Thyroid gland (tissue), 4 donors: ENCODE measurements around the gene ATP6V1A. TPM values are rescaled to one million over a fixed set of nuclear protein-coding genes. Genes with fewer than 3 reads are reported as not detected.
A peak's percentile ranks its signal among the peaks of the same experiment; 100 is the strongest.
"Not testable (repeated sequence)": the region's sequence is repeated elsewhere in the genome, so short reads cannot be mapped to it uniquely, and the experiment has no call there.

Experiments
- DNase-seq, 2 donors: peaks; one replicate each; pipeline ENCODE4 v3.0.0-alpha.2; 2019
- H3K27ac ChIP-seq, 3 donors: fragments of 200-600 bp; sonication (generic); 1 replicate in 2 of 3; 2 replicates in 1 of 3; pipeline ENCODE4 v1.5.1; 2016 to 2019; ENCODE audit warnings: mild to moderate bottlenecking in 1 of 3, moderate library complexity in 1 of 3
- H3K27me3 ChIP-seq: fragments of 200-600 bp; sonication (generic); one replicate; pipeline ENCODE4 v1.5.1; 2019
- H3K36me3 ChIP-seq, 2 donors: fragments of 200-600 bp; sonication (generic); one replicate each; pipeline ENCODE4 v1.5.1; 2016 to 2019
- H3K4me1 ChIP-seq, 2 donors: fragments of 200-600 bp; sonication (generic); one replicate each; pipeline ENCODE4 v1.5.1; 2017 to 2019
- H3K4me3 ChIP-seq, 3 donors: fragments of 200-600 bp; sonication (generic); replicated peaks in 1 of 3; 1 replicate in 2 of 3; 2 replicates in 1 of 3; pipeline ENCODE4 v1.5.1; 2016; ENCODE audit warnings: mild to moderate bottlenecking in 1 of 3
- H3K9me3 ChIP-seq: fragments of 200-600 bp; sonication (generic); one replicate; pipeline ENCODE4 v1.5.1; 2017
- POLR2A ChIP-seq, 2 donors: fragments of 450-650 bp; IDR thresholded peaks; one replicate each; pipeline ENCODE4 v1.6.1; 2017; ENCODE audit warnings: antibody characterized with exemption in 2 of 2, mild to moderate bottlenecking in 2 of 2, moderate library complexity in 1 of 2
- WGBS, 2 donors: methylation state at CpG; one replicate each; pipeline ENCODE4 v1.1.5; 2017; 5-methylcytosine and 5-hydroxymethylcytosine counted together
- intact Hi-C: fragments of 100-400 bp; cut with DNase I; formaldehyde crosslinking; loops from one replicate; pipeline ENCODE4 v1.15.1; 2023
- total RNA-seq, 4 donors: library from RNA; depleted of rRNA; stranded (reverse); fragments of >200 nt; gene quantifications; one replicate each; pipeline ENCODE4 v1.2.3, GENCODE V29; 2016
- TF ChIP-seq, protein P1 (sequence below), 6 experiments: fragments of 200-600 bp in 3 of 6; fragments of 450-650 bp in 3 of 6; sonication (generic) in 3 of 6; IDR thresholded peaks; one replicate each; pipeline ENCODE4 v1.5.1; 2016 to 2019; ENCODE audit warnings: antibody characterized with exemption in 6 of 6, mild to moderate bottlenecking in 2 of 6, inconsistent platforms in 1 of 6, moderate library complexity in 1 of 6

Gene ATP6V1A
- total RNA-seq, 4 donors from 2014 or later, result 75.4 to 157 (median 112) TPM

DNA sequence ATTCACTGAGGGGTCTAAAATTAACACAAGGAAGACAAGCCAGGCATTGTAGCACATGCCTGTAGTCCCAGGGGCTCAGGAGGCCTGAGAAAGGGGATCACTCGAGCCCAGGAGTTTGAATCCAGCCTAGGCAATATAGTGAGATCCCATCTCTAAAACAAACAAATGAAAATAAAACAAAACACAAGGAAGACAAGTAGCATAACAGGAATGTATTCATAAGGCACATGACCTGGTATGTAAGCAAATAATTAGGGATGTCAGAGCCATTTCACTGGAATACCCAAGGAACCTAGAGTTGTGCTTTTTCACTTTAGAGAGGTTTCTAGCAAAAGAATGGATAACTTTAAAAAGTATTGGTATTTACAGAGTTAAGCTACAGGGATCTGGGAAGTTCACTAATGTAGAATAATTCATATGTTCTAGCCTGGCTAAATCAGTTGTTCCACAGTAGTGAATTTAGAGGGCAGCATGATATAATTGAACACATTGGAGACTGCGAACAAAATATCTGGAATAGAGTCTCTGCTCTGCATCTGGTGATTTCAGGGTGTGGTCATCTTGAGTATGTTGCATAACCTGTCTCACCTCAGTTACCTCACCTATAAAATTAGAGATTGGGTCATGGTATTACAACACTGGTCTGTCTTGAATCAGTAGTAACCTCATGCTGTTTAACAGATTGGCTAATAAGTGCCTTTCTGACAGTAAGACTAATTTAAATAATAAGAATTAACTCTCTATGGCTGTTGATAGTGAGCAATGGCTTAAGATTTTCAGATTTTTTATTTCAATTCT, 101.0 kb downstream of the ATP6V1A start:
- DNase-seq, result no peak
- WGBS, 2 donors, result 69 to 80% methylated on average over 2 of the region's 2 CpGs
- Histone ChIP-seq H3K27ac (peak overlapping the region in 1 of 3 donors; percentile 14), H3K9me3 (no peaks in the 10 kb centered on the region), H3K27me3 (no peaks in the 10 kb centered on the region), H3K4me3 (no peak overlapping the region), H3K4me1 (peaks cover 0 to 10% of the 10 kb centered on the region in 2 donors), H3K36me3 (no peaks in the 10 kb centered on the region)
- TF ChIP-seq POLR2A (IDR thresholded peaks at IDR 0.05), result no peak
- TF ChIP-seq, protein P1, sequence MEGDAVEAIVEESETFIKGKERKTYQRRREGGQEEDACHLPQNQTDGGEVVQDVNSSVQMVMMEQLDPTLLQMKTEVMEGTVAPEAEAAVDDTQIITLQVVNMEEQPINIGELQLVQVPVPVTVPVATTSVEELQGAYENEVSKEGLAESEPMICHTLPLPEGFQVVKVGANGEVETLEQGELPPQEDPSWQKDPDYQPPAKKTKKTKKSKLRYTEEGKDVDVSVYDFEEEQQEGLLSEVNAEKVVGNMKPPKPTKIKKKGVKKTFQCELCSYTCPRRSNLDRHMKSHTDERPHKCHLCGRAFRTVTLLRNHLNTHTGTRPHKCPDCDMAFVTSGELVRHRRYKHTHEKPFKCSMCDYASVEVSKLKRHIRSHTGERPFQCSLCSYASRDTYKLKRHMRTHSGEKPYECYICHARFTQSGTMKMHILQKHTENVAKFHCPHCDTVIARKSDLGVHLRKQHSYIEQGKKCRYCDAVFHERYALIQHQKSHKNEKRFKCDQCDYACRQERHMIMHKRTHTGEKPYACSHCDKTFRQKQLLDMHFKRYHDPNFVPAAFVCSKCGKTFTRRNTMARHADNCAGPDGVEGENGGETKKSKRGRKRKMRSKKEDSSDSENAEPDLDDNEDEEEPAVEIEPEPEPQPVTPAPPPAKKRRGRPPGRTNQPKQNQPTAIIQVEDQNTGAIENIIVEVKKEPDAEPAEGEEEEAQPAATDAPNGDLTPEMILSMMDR (IDR thresholded peaks at IDR 0.05), result no peak
- intact Hi-C loops, result no loop called here

DNA sequence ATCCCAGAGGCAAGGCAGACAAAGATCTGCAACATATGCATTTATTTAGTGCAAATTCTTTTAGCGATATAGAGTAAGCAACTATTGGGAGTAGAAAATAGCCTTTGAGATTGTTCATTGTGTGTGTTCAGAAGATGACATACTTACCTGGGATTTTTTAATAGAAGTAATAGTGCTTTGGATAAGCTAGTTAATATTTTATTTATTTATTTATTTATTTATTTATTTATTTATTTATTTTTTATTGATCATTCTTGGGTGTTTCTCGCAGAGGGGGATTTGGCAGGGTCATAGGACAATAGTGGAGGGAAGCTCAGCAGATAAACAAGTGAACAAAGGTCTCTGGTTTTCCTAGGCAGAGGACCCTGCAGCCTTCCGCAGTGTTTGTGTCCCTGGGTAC, 102.2 kb downstream of the ATP6V1A start:
- 66 to 87% methylated on average over 2 to 3 of the region's 3 CpGs for WGBS, 2 donors
- H3K9me3 ChIP-seq, H3K27me3 ChIP-seq, H3K36me3 ChIP-seq, H3K4me3 ChIP-seq, intact Hi-C loops, H3K27ac ChIP-seq, DNase-seq, H3K4me1 ChIP-seq: not testable (repeated sequence)

DNA sequence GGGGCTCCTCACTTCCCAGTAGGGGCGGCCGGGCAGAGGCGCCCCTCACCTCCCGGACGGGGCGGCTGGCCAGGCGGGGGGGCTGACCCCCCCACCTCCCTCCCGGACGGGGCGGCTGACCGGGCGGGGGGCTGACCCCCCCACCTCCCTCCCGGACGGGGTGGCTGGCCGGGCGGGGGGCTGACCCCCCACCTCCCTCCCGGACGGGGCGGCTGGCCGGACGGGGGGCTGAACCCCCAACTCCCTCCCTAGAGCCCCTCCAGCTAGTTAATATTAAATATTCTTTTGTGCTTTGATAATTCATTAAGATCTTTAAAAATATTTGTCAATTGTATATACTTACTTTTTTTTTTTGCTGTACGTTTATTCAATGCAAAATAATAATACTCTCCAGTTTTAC, 103.0 kb downstream of the ATP6V1A start:
- DNase-seq, H3K4me3 ChIP-seq, intact Hi-C loops, H3K4me1 ChIP-seq, H3K27me3 ChIP-seq, H3K36me3 ChIP-seq, H3K27ac ChIP-seq, H3K9me3 ChIP-seq: not testable (repeated sequence)
- 96 to 99% methylated on average over 6 to 8 of the region's 22 CpGs for WGBS, 2 donors

DNA sequence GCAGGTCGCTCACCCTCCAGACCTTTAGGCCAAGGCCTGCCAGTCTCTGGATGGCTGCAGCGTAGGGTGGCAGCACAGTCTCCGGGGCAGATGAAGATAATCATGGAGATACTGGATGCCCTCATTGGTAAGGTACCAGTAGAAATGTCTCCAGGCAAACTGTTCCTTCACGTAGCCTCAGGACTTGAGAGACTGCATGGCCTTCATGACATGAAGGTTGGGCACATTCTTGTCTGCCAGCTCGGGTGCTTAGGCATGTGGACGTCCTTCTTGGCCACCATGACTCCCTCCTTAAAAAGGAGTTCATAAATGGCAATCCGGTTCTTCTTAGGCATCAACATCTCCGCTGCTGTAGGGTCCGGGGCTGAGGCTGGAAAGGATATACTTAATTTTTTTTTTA, 103.6 kb downstream of the ATP6V1A start:
- DNase-seq, H3K9me3 ChIP-seq, H3K4me3 ChIP-seq, H3K36me3 ChIP-seq, H3K4me1 ChIP-seq, H3K27me3 ChIP-seq, H3K27ac ChIP-seq, intact Hi-C loops: not testable (repeated sequence)
- 89 to 98% methylated on average over 9 of the region's 9 CpGs for WGBS, 2 donors

DNA sequence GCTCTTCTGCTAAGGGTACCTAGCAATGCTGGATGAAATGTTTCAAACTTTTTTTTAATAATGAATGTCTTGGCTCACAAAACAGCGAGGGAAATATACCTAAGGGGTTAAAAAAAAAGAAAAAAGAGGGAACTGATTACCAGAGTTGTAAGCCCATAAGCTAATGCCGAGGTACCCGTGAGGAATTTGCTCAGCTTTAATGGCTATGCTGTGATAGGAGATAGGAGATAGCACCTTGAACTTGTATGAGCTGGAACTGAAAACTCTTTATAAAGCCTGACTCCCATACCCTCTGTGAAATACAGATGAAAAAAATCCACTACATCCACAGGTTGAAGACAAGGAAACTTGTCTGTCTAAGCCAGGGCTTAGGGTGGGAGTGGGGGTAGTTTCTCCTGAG, 105.7 kb downstream of the ATP6V1A start:
- 66 to 67% methylated on average over 3 of the region's 3 CpGs for WGBS, 2 donors
- H3K9me3 ChIP-seq, result no peaks in the 10 kb centered on the region
- H3K36me3 ChIP-seq, result no peaks in the 10 kb centered on the region
- no peak for DNase-seq
- intact Hi-C loops, result no loop called here
- H3K4me3 ChIP-seq, result no peak overlapping the region
- no peak overlapping the region for H3K27ac ChIP-seq
- TF ChIP-seq POLR2A (IDR thresholded peaks at IDR 0.05), result no peak
- TF ChIP-seq, protein P1 (IDR thresholded peaks at IDR 0.05), result no peak
- H3K4me1 ChIP-seq, result peaks cover 0 to 7% of the 10 kb centered on the region in 2 donors
- no peaks in the 10 kb centered on the region for H3K27me3 ChIP-seq

Other genes with a start within 250 kb of the ATP6V1A start
- gene SPICE1, start 231.9 kb upstream of the ATP6V1A start, total RNA-seq, result 10 to 100 TPM; 25.0 to 61.9 (median 30.5) TPM
- gene SIDT1, start 214.5 kb upstream of the ATP6V1A start, total RNA-seq, result 1 to 10 TPM in 3 of 4 donors, under 1 TPM in 1; 0.98 to 3.1 (median 2.6) TPM
- 10 to 100 TPM; 21.4 to 33.4 (median 26.3) TPM for gene USF3, start 50.4 kb upstream of the ATP6V1A start, total RNA-seq
- 100 to 1,000 TPM; 110 to 133 (median 119) TPM for gene NAA50, start 786 bp upstream of the ATP6V1A start, total RNA-seq
- 10 to 100 TPM in 2 of 4 donors, 1 to 10 TPM in 2; 5.8 to 20.2 (median 9.1) TPM for gene GRAMD1C, start 91.8 kb downstream of the ATP6V1A start, total RNA-seq
- gene ZDHHC23, start 201.0 kb downstream of the ATP6V1A start, total RNA-seq, result 10 to 100 TPM; 16.8 to 35.0 (median 25.7) TPM